ENCODE measurements around the gene PLEKHG4. TPM values are rescaled to one million over a fixed set of nuclear protein-coding genes. Genes with fewer than 3 reads are reported as not detected.

PLEKHG4 gene
- polyA plus RNA-seq, 1 donor from 2014 or later = 0.28 TPM

DNA sequence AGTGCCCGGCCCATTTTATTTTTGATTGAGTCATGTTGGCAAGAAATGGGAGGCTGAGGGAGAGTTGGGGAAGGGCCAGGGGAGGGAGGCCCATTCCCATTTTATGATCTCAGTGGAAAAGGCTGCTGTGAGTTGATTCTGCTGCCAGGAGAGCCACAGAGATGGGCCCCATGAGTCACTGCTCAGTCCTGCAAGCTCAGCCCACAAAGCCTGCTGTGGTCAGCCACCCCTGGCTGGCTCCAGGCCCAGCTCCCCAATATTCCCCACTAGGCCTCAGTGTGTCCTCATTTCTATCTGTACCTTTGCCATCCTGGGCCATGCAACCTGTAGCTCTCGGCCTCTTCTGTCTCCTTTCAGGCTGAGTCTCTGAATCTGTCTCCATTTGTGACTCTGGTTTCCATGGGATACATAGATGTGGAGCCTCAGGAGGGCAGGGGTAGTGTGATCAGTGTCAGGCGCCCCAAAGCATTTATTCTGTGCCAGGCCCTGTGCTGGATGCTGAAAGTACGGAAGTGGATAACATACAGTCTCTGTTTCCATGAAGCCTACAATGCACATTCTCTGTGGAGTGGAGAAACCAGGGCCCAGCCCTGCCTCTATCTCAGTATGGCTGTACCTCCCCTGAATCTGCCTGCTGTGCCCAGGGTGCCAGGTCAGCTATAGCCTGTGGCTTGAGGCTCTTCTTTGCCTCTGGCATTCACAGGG is 1.9 kb upstream of the PLEKHG4 start:
- Histone ChIP-seq H3K9me2 (ENCODE audit: insufficient read depth, low read length) (no peaks in the 10 kb centered on the region), H3K9me3 (ENCODE audit: low read length) (no peaks in the 10 kb centered on the region), H3K27ac (ENCODE audit: low read length) (no peak overlapping the region), H3K4me3 (ENCODE audit: low read length) (no peak overlapping the region), H3K36me3 (ENCODE audit: insufficient read depth, low read length) (no peaks in the 10 kb centered on the region), H3K4me2 (ENCODE audit: low read length) (no peak overlapping the region), H2AFZ (ENCODE audit: low read depth, low read length) (no peak overlapping the region), H3K9ac (ENCODE audit: low read length) (no peak overlapping the region), H3K27me3 (ENCODE audit: insufficient read depth, low read depth, low read length) (peaks cover 6% of the 10 kb centered on the region), H3F3A (ENCODE audit: insufficient read depth, low read length, poor library complexity, severe bottlenecking) (no peaks in the 10 kb centered on the region), H3K79me2 (replicated peaks; ENCODE audit: insufficient read depth, low read length) (no peaks in the 10 kb centered on the region), H4K20me1 (ENCODE audit: insufficient read depth) (no peaks in the 10 kb centered on the region)
- TF ChIP-seq EZH2 (IDR thresholded peaks at IDR 0.05; ENCODE audit: borderline replicate concordance, insufficient read depth, low read length, poor library complexity, severe bottlenecking) = no peak

DNA sequence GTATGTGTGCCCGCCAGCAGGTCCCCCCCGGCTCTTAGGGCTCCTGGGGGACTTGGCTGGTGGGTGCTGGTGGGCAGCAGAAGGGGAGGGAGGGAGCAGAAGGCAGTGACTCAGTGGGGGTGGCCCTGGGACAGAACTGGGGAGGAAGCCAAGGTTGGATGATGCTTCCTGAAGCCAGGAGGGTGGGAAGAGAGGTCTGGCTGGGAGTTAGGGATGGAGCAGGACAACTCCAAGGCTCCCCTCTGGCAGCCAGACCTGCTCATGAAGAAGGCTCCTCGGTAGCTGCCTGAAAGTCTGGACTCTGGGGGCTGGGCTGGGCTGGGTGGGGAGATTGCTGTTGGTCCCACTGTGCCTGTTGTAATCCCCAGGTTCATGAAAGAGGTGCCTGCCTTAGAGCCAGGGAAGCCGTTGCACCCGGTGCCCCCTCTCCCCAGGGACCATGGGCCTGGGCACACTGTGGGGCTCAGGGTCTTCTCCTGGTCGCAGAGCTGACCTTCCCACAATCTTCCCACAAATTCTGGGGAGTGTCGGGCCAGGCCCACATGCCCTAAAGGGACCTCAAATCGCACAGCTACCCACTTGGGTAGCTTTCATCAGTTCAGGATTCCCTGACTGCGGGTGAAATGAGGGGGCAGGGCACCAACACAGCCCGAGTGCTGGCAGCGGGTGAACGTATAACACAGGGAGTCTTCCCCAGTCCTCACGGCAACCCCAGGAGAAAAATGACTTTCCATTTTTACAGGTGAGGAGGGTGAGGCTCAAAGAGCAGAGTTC is 1.1 kb upstream of the PLEKHG4 start:
- no peaks in the 10 kb centered on the region for H3F3A ChIP-seq (ENCODE audit: insufficient read depth, low read length, poor library complexity, severe bottlenecking)
- no peak overlapping the region for H2AFZ ChIP-seq (ENCODE audit: low read depth, low read length)
- H3K27me3 ChIP-seq (ENCODE audit: insufficient read depth, low read depth, low read length) = peaks cover 6% of the 10 kb centered on the region
- no peaks in the 10 kb centered on the region for H3K9me2 ChIP-seq (ENCODE audit: insufficient read depth, low read length)
- no peaks in the 10 kb centered on the region for H3K9me3 ChIP-seq (ENCODE audit: low read length)
- H3K4me2 ChIP-seq (ENCODE audit: low read length) = no peak overlapping the region
- H3K27ac ChIP-seq (ENCODE audit: low read length) = no peak overlapping the region
- H3K4me3 ChIP-seq (ENCODE audit: low read length) = no peak overlapping the region
- TF ChIP-seq EZH2 (IDR thresholded peaks at IDR 0.05; ENCODE audit: borderline replicate concordance, insufficient read depth, low read length, poor library complexity, severe bottlenecking) (no peak), MXI1 (conservative IDR thresholded peaks at IDR 0.05; ENCODE audit: poor library complexity, severe bottlenecking) (no peak), SMC3 (conservative IDR thresholded peaks at IDR 0.05; ENCODE audit: poor library complexity) (no peak), TAF1 (IDR thresholded peaks at IDR 0.05; ENCODE audit: low read depth) (no peak), POLR2AphosphoS5 (IDR thresholded peaks at IDR 0.05) (no peak), EP300 (conservative IDR thresholded peaks at IDR 0.05; ENCODE audit: poor library complexity, severe bottlenecking) (no peak), RAD21 (conservative IDR thresholded peaks at IDR 0.05) (no peak)
- TF ChIP-seq, protein P1, sequence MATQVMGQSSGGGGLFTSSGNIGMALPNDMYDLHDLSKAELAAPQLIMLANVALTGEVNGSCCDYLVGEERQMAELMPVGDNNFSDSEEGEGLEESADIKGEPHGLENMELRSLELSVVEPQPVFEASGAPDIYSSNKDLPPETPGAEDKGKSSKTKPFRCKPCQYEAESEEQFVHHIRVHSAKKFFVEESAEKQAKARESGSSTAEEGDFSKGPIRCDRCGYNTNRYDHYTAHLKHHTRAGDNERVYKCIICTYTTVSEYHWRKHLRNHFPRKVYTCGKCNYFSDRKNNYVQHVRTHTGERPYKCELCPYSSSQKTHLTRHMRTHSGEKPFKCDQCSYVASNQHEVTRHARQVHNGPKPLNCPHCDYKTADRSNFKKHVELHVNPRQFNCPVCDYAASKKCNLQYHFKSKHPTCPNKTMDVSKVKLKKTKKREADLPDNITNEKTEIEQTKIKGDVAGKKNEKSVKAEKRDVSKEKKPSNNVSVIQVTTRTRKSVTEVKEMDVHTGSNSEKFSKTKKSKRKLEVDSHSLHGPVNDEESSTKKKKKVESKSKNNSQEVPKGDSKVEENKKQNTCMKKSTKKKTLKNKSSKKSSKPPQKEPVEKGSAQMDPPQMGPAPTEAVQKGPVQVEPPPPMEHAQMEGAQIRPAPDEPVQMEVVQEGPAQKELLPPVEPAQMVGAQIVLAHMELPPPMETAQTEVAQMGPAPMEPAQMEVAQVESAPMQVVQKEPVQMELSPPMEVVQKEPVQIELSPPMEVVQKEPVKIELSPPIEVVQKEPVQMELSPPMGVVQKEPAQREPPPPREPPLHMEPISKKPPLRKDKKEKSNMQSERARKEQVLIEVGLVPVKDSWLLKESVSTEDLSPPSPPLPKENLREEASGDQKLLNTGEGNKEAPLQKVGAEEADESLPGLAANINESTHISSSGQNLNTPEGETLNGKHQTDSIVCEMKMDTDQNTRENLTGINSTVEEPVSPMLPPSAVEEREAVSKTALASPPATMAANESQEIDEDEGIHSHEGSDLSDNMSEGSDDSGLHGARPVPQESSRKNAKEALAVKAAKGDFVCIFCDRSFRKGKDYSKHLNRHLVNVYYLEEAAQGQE (IDR thresholded peaks at IDR 0.05; ENCODE audit: borderline replicate concordance) = no peak
- TF ChIP-seq, protein P2, sequence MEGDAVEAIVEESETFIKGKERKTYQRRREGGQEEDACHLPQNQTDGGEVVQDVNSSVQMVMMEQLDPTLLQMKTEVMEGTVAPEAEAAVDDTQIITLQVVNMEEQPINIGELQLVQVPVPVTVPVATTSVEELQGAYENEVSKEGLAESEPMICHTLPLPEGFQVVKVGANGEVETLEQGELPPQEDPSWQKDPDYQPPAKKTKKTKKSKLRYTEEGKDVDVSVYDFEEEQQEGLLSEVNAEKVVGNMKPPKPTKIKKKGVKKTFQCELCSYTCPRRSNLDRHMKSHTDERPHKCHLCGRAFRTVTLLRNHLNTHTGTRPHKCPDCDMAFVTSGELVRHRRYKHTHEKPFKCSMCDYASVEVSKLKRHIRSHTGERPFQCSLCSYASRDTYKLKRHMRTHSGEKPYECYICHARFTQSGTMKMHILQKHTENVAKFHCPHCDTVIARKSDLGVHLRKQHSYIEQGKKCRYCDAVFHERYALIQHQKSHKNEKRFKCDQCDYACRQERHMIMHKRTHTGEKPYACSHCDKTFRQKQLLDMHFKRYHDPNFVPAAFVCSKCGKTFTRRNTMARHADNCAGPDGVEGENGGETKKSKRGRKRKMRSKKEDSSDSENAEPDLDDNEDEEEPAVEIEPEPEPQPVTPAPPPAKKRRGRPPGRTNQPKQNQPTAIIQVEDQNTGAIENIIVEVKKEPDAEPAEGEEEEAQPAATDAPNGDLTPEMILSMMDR (IDR thresholded peaks at IDR 0.05; ENCODE audit: poor library complexity, severe bottlenecking) = no peak
- H3K9ac ChIP-seq (ENCODE audit: low read length) = no peak overlapping the region
- H3K36me3 ChIP-seq (ENCODE audit: insufficient read depth, low read length) = no peaks in the 10 kb centered on the region
- no peaks in the 10 kb centered on the region for H3K79me2 ChIP-seq (replicated peaks; ENCODE audit: insufficient read depth, low read length)
- H4K20me1 ChIP-seq (ENCODE audit: insufficient read depth) = no peaks in the 10 kb centered on the region
